Mesothelial cell of epicardium (in vitro differentiated cells): ENCODE data around the gene CHRND. TPM values are rescaled to one million over a fixed set of nuclear protein-coding genes. Genes with fewer than 3 reads are reported as not detected.

ENCODE experiments used
- DNase-seq, 2 experiments: peaks; one replicate each; pipeline ENCODE4 v3.0.0; 2021; ENCODE audit warnings: low spot score in 2 of 2; ENCODE audit not compliant: unreplicated experiment in 2 of 2
- H3K27ac Mint-ChIP-seq: 2 replicates; pipeline ENCODE4 v1.8.0; 2021; ENCODE audit warnings: mixed read lengths
- H3K27me3 Mint-ChIP-seq: 2 replicates; pipeline ENCODE4 v1.8.0; 2021; ENCODE audit warnings: low read depth, mixed read lengths
- H3K36me3 Mint-ChIP-seq: 2 replicates; pipeline ENCODE4 v1.8.0; 2021; ENCODE audit warnings: mixed read lengths
- H3K4me1 Mint-ChIP-seq: 2 replicates; pipeline ENCODE4 v1.8.0; 2021; ENCODE audit warnings: mixed read lengths
- H3K4me3 Mint-ChIP-seq: 2 replicates; pipeline ENCODE4 v1.8.0; 2021; ENCODE audit warnings: mild to moderate bottlenecking, moderate library complexity, mixed read lengths
- H3K9me3 Mint-ChIP-seq: 2 replicates; pipeline ENCODE4 v1.8.0; 2021; ENCODE audit warnings: mixed read lengths
- CTCF ChIP-seq: fragments of 200-600 bp; sonication (generic); IDR thresholded peaks from one replicate; pipeline ENCODE4 v1.5.0; 2021; ENCODE audit warnings: antibody characterized with exemption; ENCODE audit not compliant: unreplicated experiment
- total RNA-seq: library from RNA; stranded (reverse); gene quantifications from 3 replicates; pipeline ENCODE4 v1.2.1, GENCODE V29; 2021

CHRND gene
- total RNA-seq, 1 donor from 2014 or later: not detected

GRCh38 chr2:232575404-232575746, 49.4 kb downstream of the CHRND start:
- DNase-seq: no peak
- no peak for TF ChIP-seq CTCF
- no peaks in the 10 kb centered on the region for H3K27me3 Mint-ChIP-seq
- H3K4me1 Mint-ChIP-seq: peaks cover 5% of the 10 kb centered on the region
- no peak overlapping the region for H3K27ac Mint-ChIP-seq
- H3K9me3 Mint-ChIP-seq: no peaks in the 10 kb centered on the region
- no peak overlapping the region for H3K4me3 Mint-ChIP-seq
- peaks cover 16% of the 10 kb centered on the region for H3K36me3 Mint-ChIP-seq

GRCh38 chr2:232576995-232577394, 51.0 kb downstream of the CHRND start:
- H3K36me3 Mint-ChIP-seq: peaks cover 28% of the 10 kb centered on the region
- no peak for TF ChIP-seq CTCF
- H3K27me3 Mint-ChIP-seq: no peaks in the 10 kb centered on the region
- no peak overlapping the region for H3K27ac Mint-ChIP-seq
- no peak for DNase-seq
- H3K4me1 Mint-ChIP-seq: no peaks in the 10 kb centered on the region
- H3K9me3 Mint-ChIP-seq: no peaks in the 10 kb centered on the region
- no peak overlapping the region for H3K4me3 Mint-ChIP-seq

GRCh38 chr2:232577841-232578240, 51.9 kb downstream of the CHRND start:
- no peak overlapping the region for H3K27ac Mint-ChIP-seq
- no peaks in the 10 kb centered on the region for H3K27me3 Mint-ChIP-seq
- no peak for DNase-seq
- peaks cover 33% of the 10 kb centered on the region for H3K36me3 Mint-ChIP-seq
- H3K9me3 Mint-ChIP-seq: no peaks in the 10 kb centered on the region
- H3K4me3 Mint-ChIP-seq: no peak overlapping the region
- no peaks in the 10 kb centered on the region for H3K4me1 Mint-ChIP-seq
- no peak for TF ChIP-seq CTCF

GRCh38 chr2:232578626-232579025, 52.7 kb downstream of the CHRND start:
- no peaks in the 10 kb centered on the region for H3K27me3 Mint-ChIP-seq
- no peak for TF ChIP-seq CTCF
- H3K4me3 Mint-ChIP-seq: no peak overlapping the region
- no peaks in the 10 kb centered on the region for H3K4me1 Mint-ChIP-seq
- H3K9me3 Mint-ChIP-seq: no peaks in the 10 kb centered on the region
- no peak for DNase-seq
- H3K36me3 Mint-ChIP-seq: peaks cover 38% of the 10 kb centered on the region
- no peak overlapping the region for H3K27ac Mint-ChIP-seq

GRCh38 chr2:232580648-232580981, 54.7 kb downstream of the CHRND start:
- Mint-ChIP-seq H3K27ac (no peak overlapping the region), H3K4me3 (no peak overlapping the region), H3K36me3 (peaks cover 48% of the 10 kb centered on the region), H3K27me3 (no peaks in the 10 kb centered on the region), H3K9me3 (peaks cover 11% of the 10 kb centered on the region), H3K4me1 (no peaks in the 10 kb centered on the region)
- no peak for DNase-seq
- TF ChIP-seq CTCF: no peak

GRCh38 chr2:232581725-232582124, 55.8 kb downstream of the CHRND start:
- peaks cover 11% of the 10 kb centered on the region for H3K9me3 Mint-ChIP-seq
- H3K4me1 Mint-ChIP-seq: no peaks in the 10 kb centered on the region
- no peaks in the 10 kb centered on the region for H3K27me3 Mint-ChIP-seq
- TF ChIP-seq CTCF: no peak
- no peak for DNase-seq
- H3K4me3 Mint-ChIP-seq: no peak overlapping the region
- H3K36me3 Mint-ChIP-seq: peaks cover 43% of the 10 kb centered on the region
- no peak overlapping the region for H3K27ac Mint-ChIP-seq
